K562 (cell line): ENCODE data around the gene ZNF546. TPM values are rescaled to one million over a fixed set of nuclear protein-coding genes. Genes with fewer than 3 reads are reported as not detected.

Experiments used
- CEBPZ ChIP-seq: fragments of 150-350 bp; IDR thresholded peaks from 2 replicates; pipeline ENCODE4 v1.6.1; 2014; ENCODE audit warnings: low read depth, mild to moderate bottlenecking, low read length, borderline replicate concordance
- EWSR1 ChIP-seq: fragments of 450-650 bp; IDR thresholded peaks from 2 replicates; pipeline ENCODE4 v1.6.1; 2018; ENCODE audit warnings: borderline replicate concordance, mild to moderate bottlenecking, low read depth, moderate library complexity; ENCODE audit not compliant: partially characterized antibody
- FOXK2 ChIP-seq, 2 experiments: fragments of 450-650 bp; IDR thresholded peaks in 1 of 2; conservative IDR thresholded peaks in 1 of 2; 2 replicates each; pipeline ENCODE4 v1.6.1; 2016; ENCODE audit warnings: low read depth in 2 of 2, mild to moderate bottlenecking in 1 of 2
- HIVEP1 ChIP-seq: fragments of 250-450 bp; sonication (Bioruptor Pico); IDR thresholded peaks from 2 replicates; pipeline ENCODE4 v1.4.0; 2020; ENCODE audit warnings: mild to moderate bottlenecking
- KLF1 ChIP-seq: fragments of 450-650 bp; IDR thresholded peaks from 2 replicates; pipeline ENCODE4 v1.6.1; 2016; ENCODE audit warnings: missing genetic modification characterization, missing compliant biosample characterization
- LCOR ChIP-seq: sonication (generic); formaldehyde crosslinking; IDR thresholded peaks from 2 replicates; pipeline ENCODE4 v1.8.0; 2022; ENCODE audit warnings: mild to moderate bottlenecking, missing genetic modification reagents
- MTF1 ChIP-seq: fragments of 250-450 bp; sonication (Bioruptor Pico); IDR thresholded peaks from 2 replicates; pipeline ENCODE4 v1.9.0; 2021; ENCODE audit warnings: moderate library complexity, mild to moderate bottlenecking, inconsistent platforms, borderline replicate concordance
- NBN ChIP-seq: fragments of 450-650 bp; IDR thresholded peaks from 2 replicates; pipeline ENCODE4 v1.6.1; 2016; ENCODE audit warnings: low read depth, mild to moderate bottlenecking
- NCOR1 ChIP-seq: fragments of 450-650 bp; IDR thresholded peaks from 2 replicates; pipeline ENCODE4 v1.6.1; 2016; ENCODE audit warnings: mild to moderate bottlenecking, moderate library complexity
- NR3C1 ChIP-seq: sonication (generic); formaldehyde crosslinking; IDR thresholded peaks from 2 replicates; pipeline ENCODE4 v1.8.1; 2022; ENCODE audit warnings: missing genetic modification reagents
- PTRF ChIP-seq: fragments of 450-650 bp; IDR thresholded peaks from 2 replicates; pipeline ENCODE4 v1.6.1; 2016; ENCODE audit warnings: mild to moderate bottlenecking, missing genetic modification characterization, missing compliant biosample characterization
- RBFOX2 ChIP-seq: fragments of 200-400 bp; formaldehyde crosslinking; IDR thresholded peaks from 2 replicates; pipeline ENCODE4 v1.6.1; 2017; ENCODE audit warnings: low read depth, mild to moderate bottlenecking, low read length, moderate library complexity
- THAP7 ChIP-seq: fragments of 250-450 bp; sonication (Bioruptor Pico); IDR thresholded peaks from 2 replicates; pipeline ENCODE4 v1.5.0; 2021
- U2AF2 ChIP-seq: fragments of 200-400 bp; formaldehyde crosslinking; optimal IDR thresholded peaks from 2 replicates; pipeline ENCODE3; 2017; ENCODE audit warnings: low read depth, mild to moderate bottlenecking, low read length
- ZBTB33 ChIP-seq: sonication (generic); formaldehyde crosslinking; IDR thresholded peaks from 2 replicates; pipeline ENCODE4 v1.8.1; 2023; ENCODE audit warnings: mild to moderate bottlenecking, missing genetic modification reagents
- ZC3H8 ChIP-seq: fragments of 450-650 bp; IDR thresholded peaks from 2 replicates; pipeline ENCODE4 v1.6.1; 2017
- ZNF280A ChIP-seq: fragments of 450-650 bp; IDR thresholded peaks from 2 replicates; pipeline ENCODE4 v1.6.1; 2018; ENCODE audit warnings: mild to moderate bottlenecking, low read depth; ENCODE audit not compliant: partially characterized antibody
- polyA plus RNA-seq, 8 experiments: library from polyadenylated mRNA; depleted of rRNA in 4 of 8; stranded (reverse) in 5 of 8; unstranded in 3 of 8; fragments of >200 nt; fragmentation: Nextera tagmentation in 2 of 8; fragmentation: Illumina TruSeq in 1 of 8; extraction: Ambion mirVana in 2 of 8; extraction: Trizol in 1 of 8; gene quantifications; 2 replicates each; pipeline versions ENCODE4 v1.2.1 to v1.2.3, GENCODE V29; 2011 to 2014; ENCODE audit warnings: inconsistent platforms in 1 of 8, missing spikeins in 1 of 8
- total RNA-seq, 7 experiments: library from RNA; depleted of rRNA in 6 of 7; stranded (reverse); fragments of >200 nt in 6 of 7; fragmentation: Illumina TruSeq in 2 of 7; extraction: Trizol in 2 of 7; gene quantifications; 2 replicates each; pipeline versions ENCODE4 v1.2.1 to v1.2.3, GENCODE V29; 2011 to 2021; ENCODE audit warnings: low replicate concordance in 1 of 7

Gene ZNF546
- total and polyA plus RNA-seq, 9 of the 15 experiments (the other 6 are each of a cell fraction or from before 2014, with no cell fraction given) = 0.73 to 5.1 (median 2.2) TPM

GRCh38 chr19:39996811-39997637, at the start of gene ZNF546 (continued):
- 0 out of 2 replicates have a peak, but pooled peaks have one; percentile 74 for TF ChIP-seq NR3C1 (CRISPR knock-in tag)
- no peak for TF ChIP-seq FOXK2 (conservative IDR thresholded peaks at IDR 0.05 in 1 of 2, IDR thresholded peaks at IDR 0.05 in 1 of 2; ENCODE audit: low read depth in 2 of 2)
- TF ChIP-seq RBFOX2 = peak; percentile 96
- no peak for TF ChIP-seq CEBPZ
- no peak for TF ChIP-seq MTF1 (CRISPR knock-in tag)
- 0 out of 2 replicates have a peak, but pooled peaks have one; percentile 23 for TF ChIP-seq KLF1 (tag)
- no peak for TF ChIP-seq U2AF2
- no peak for TF ChIP-seq ZNF280A
- no peak for TF ChIP-seq EWSR1
- TF ChIP-seq NCOR1 = no peak
- peak; percentile 82 for TF ChIP-seq LCOR
- no peak for TF ChIP-seq NBN
- no peak for TF ChIP-seq HIVEP1 (CRISPR knock-in tag)
- peak; percentile 55; the same call in 1 of the 2 replicates for TF ChIP-seq ZBTB33 (CRISPR knock-in tag)
- TF ChIP-seq THAP7 (CRISPR knock-in tag) = no peak
- no peak for TF ChIP-seq ZC3H8
- TF ChIP-seq PTRF = no peak
